Measurements from ENCODE around the gene STX5. TPM values are rescaled to one million over a fixed set of nuclear protein-coding genes. Genes with fewer than 3 reads are reported as not detected.

The STX5 gene
- total RNA-seq, 4 donors from 2014 or later: 27.1 to 56.1 (median 38.4) TPM

DNA sequence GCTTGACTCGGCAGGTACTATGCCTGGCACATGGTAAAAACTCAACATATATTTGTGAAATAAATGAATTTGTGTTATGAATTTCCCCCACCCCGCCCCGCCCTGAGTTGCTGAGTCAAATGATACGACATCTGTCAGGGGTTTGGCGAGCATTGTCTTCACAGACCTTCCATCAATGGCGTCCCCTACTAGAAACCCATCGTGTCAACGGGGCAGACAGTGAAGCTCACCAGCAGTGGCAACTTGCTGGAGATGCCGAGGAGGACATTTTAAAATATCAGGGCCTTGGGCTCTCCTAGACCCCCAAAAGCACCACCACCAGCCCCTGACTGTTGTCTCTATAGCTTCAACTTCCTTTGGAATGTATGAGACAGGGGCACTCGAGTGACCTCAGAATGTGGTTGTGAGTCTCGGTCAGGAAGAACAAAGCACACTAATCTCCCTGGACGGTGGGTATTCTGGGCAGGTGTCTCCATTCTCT lies 25.9 kb downstream of the STX5 start:
- DNase-seq: no peak
- peak overlapping the region; percentile 90 to 99 (median 94) for H3K4me3 ChIP-seq
- H3K27ac ChIP-seq: peak overlapping the region; percentile 93 to 97 (median 94)
- peaks cover 0 to 10% (median 6%) of the 10 kb centered on the region in 4 donors for H3K4me1 ChIP-seq
- peaks cover 0 to 28% (median 0%) of the 10 kb centered on the region in 3 donors for H3K36me3 ChIP-seq
- H3K9me3 ChIP-seq: no peaks in the 10 kb centered on the region
- TF ChIP-seq, protein P1, sequence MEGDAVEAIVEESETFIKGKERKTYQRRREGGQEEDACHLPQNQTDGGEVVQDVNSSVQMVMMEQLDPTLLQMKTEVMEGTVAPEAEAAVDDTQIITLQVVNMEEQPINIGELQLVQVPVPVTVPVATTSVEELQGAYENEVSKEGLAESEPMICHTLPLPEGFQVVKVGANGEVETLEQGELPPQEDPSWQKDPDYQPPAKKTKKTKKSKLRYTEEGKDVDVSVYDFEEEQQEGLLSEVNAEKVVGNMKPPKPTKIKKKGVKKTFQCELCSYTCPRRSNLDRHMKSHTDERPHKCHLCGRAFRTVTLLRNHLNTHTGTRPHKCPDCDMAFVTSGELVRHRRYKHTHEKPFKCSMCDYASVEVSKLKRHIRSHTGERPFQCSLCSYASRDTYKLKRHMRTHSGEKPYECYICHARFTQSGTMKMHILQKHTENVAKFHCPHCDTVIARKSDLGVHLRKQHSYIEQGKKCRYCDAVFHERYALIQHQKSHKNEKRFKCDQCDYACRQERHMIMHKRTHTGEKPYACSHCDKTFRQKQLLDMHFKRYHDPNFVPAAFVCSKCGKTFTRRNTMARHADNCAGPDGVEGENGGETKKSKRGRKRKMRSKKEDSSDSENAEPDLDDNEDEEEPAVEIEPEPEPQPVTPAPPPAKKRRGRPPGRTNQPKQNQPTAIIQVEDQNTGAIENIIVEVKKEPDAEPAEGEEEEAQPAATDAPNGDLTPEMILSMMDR (IDR thresholded peaks at IDR 0.05): no peak
- no peak for TF ChIP-seq POLR2A (IDR thresholded peaks at IDR 0.05)
- no peaks in the 10 kb centered on the region for H3K27me3 ChIP-seq

DNA sequence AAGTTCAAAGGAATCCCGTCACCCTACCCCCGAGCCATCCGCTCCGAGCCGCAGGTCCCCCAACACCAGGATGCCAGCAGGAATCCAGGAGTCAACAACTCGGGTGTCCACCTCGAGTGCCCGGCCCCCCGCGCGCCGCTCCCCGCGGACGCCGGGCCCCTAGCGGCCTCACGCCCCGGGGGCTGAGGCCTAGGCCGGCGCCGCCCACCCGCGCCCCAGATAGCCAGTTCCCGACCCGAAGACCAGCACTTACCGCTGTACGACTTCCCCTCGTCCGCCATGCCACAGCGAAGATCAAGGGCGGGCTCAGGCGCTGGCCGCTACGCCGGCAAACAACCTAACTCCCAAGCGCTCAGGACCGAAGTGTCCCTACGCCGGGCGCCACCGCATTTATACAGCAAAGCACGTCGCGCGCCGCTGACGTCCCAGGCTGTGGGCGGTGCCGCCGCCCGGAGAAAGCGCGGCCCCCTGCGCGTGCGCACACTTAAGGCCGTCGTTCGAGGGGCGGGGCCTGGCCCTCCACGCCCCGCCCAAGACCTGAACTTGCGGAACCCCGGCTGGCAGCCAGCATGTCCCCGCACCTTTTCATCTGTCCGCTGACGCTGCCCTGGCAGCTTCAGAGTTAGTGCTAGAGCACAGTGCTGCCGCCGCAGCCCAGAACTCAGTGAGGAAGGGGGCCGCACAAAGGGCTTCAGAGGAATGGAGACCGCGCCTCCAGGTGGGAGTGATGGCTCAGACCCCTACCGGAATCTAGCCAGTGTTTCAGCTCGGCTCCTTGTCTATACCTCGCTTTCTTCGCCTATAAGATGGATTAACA lies 26.6 kb downstream of the STX5 start, which contains the start of gene NXF1:
Gene NXF1 (minus strand): TSS at position 365 of the 817 bp plus-strand sequence. CDS start 84 bp downstream, at position 281.
- H3K4me1 ChIP-seq: peaks cover 0 to 10% (median 6%) of the 10 kb centered on the region in 4 donors
- H3K9me3 ChIP-seq: no peaks in the 10 kb centered on the region
- H3K36me3 ChIP-seq: peaks cover 0 to 35% (median 0%) of the 10 kb centered on the region in 3 donors
- TF ChIP-seq, protein P1 (IDR thresholded peaks at IDR 0.05): peak in 5 of 6 experiments; percentile 6 to 42 (median 24)
- peak; percentile 99 to 100 for TF ChIP-seq POLR2A (IDR thresholded peaks at IDR 0.05)
- peak within 1 kb of the TSS; percentile 93 to 97 (median 94) for H3K27ac ChIP-seq
- no peaks in the 10 kb centered on the region for H3K27me3 ChIP-seq
- DNase-seq: peak; percentile 95 to 98 (median 98)
- peak within 1 kb of the TSS; percentile 90 to 99 (median 94) for H3K4me3 ChIP-seq

DNA sequence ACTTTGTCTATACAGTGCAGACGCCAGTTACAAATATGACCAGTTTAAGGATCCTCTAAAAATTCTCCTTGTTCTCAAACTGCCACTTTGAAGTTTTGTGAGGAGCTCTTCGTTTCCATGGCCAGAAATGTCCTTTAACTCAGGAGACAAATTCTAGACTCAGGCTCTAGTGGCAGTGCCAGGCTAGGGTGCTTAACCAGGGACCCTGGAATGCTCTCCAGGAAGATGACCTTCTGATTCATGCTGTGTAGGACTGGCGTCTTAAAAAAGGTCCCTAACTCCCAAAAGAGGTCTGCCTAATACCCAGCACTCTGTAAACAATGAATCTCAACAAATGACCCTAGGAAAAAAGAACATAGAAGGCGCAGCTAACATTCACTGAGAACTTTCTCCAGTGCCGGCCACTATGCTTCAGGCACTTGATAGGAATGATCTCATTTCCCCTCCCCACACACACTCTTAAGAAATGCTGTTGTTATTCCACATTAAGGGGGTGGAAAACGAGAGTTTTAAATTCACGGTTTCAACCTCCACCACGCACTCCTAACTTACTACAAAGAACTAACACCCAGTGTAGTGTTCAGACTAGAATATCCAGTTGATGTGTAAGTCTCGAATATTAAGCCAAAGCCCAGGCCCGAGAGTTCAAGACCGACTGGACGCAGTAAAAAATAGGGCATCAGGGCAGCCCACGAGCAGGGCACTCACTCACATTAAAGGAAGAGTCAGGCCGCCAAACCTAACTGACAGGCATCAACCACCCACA lies 27.4 kb downstream of the STX5 start:
- peaks cover 0 to 43% (median 0%) of the 10 kb centered on the region in 3 donors for H3K36me3 ChIP-seq

DNA sequence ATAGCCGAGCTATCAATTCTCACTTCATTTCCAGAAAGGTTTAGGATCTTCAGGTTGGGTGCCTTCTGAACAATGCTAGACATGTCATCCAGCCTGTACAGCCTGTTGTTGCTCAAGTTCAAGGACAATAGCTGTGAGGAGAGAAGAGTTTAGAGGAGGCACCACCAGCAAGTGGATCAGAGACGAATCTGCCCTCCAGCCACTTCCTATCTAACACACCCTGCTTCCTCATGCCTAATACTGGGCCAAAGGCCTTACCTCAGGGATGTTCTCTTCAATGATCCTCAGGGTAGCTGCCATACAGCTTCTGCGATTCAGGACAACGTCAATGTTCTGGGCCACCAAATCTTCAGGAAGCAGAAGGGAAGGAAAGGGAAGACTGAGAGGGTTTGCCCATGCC lies 30.8 kb downstream of the STX5 start:
- DNase-seq: no peak
- Histone ChIP-seq H3K27ac (no peak overlapping the region), H3K27me3 (no peaks in the 10 kb centered on the region), H3K36me3 (peaks cover 0 to 73% (median 0%) of the 10 kb centered on the region in 3 donors), H3K9me3 (no peaks in the 10 kb centered on the region), H3K4me3 (no peak overlapping the region), H3K4me1 (peaks cover 0 to 10% (median 6%) of the 10 kb centered on the region in 4 donors)
- TF ChIP-seq POLR2A (IDR thresholded peaks at IDR 0.05): no peak
- TF ChIP-seq, protein P1 (IDR thresholded peaks at IDR 0.05): no peak

More for the DNA sequence above, 27.4 kb downstream of the STX5 start:
- Histone ChIP-seq H3K27me3 (no peaks in the 10 kb centered on the region), H3K9me3 (no peaks in the 10 kb centered on the region), H3K4me3 (peak overlapping the region; percentile 90 to 99 (median 94)), H3K4me1 (peaks cover 0 to 10% (median 6%) of the 10 kb centered on the region in 4 donors), H3K27ac (peak overlapping the region; percentile 93 to 97 (median 94))
- DNase-seq: peak in 1 of 3 donors; percentile 27
- TF ChIP-seq, protein P1 (IDR thresholded peaks at IDR 0.05): no peak
- TF ChIP-seq POLR2A (IDR thresholded peaks at IDR 0.05): no peak

DNA sequence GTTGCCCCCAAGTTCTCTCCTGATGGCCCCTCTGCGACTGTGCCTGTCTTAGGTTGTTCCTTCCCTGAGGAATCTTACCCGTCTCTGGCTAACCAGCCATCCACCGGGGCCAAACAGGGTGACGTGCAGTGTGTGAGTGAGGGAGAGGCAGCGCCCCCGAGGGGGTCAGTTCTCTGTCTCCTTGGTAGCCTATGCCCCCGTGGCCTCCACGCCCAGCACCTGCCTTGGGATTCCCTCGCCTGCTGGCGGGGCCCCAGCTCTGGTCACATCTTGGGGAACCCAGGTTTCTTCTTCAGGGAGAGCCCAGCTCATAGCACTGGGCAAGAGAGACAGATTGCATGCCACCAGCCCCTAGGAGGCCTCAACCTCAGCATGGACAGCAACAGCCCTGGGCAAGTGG lies 32.4 kb downstream of the STX5 start:
- DNase-seq: no peak
- Histone ChIP-seq H3K27me3 (no peaks in the 10 kb centered on the region), H3K27ac (no peak overlapping the region), H3K9me3 (no peaks in the 10 kb centered on the region), H3K4me1 (peaks cover 0 to 10% (median 5%) of the 10 kb centered on the region in 4 donors), H3K36me3 (peaks cover 0 to 89% (median 2%) of the 10 kb centered on the region in 3 donors), H3K4me3 (no peak overlapping the region)
- no peak for TF ChIP-seq POLR2A (IDR thresholded peaks at IDR 0.05)

All from Peyer's patch (tissue), 4 donors.